ENCODE data around the gene CCDC38.
"Not testable (repeated sequence)": the region's sequence is repeated elsewhere in the genome, so short reads cannot be mapped to it uniquely, and the experiment has no call there.

CCDC38 gene

DNA sequence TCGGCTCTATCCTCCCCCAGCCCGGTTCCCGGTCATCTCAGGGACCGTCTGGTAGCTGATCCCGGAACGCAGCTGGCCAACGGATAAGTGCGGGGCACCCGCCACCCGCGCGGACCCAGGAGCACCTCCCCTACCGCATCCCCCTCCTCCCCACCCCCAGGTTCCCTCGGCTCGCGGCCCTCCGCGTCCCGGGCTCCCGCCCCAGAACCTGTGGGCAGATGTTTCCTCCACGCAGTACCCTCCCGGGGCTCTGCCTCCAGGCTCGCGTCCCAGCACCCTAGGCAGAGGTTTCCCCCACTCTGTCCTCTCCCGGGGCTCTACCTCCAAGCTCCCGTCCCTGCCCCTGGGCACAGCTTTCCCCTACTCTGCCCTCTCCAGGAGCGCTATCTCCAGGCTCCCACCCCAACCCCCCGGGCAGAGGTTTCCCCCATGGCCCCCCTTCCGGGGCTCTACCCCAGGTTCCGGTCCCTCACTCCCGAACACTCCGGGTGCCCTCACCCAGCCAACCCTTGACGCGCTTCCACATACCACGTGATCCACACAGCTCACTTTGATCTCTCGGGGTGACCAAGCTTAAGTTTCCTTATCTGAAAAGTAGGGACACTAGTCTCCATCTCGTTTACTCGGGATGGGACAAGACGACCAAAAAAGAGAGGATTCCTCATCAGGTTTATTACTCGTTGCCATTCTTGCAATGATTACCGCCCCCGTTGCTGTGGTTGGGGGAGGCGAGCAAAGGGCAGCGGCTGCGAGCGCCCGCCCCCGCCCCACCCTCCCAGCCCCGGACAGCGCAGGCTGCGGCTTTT, at the start of gene CCDC38:
Gene CCDC38, minus strand, starts transcription at position 91 of the 806 bp plus-strand sequence. CDS start 6,105 bp downstream, outside the sequence.
- peak; percentile 92 for DNase-seq (ENCODE audit: insufficient read length, low spot score)
- FAIRE-seq = peak; percentile 93

DNA sequence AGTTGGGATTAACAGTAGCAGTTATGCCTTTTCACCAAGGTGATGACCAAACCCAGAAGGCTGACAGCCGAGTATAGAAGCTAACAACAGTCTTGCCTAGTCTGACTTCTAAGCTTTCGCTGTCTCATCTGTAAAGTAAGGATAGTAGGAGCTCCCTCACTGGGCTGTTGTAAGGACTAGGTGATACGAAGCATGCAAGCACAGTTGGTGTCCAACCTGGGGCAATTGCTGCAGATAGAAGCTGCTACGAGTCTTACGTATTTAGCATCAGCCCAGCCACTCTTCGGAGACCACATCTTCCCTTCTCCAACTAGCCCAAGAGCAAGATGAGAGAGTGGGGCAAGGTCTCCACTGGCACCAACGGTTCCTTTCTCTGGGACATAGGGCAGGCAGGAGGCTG, 47.7 kb upstream of the CCDC38 start:
- DNase-seq (ENCODE audit: insufficient read length, low spot score) = no peak
- FAIRE-seq = no peak

DNA sequence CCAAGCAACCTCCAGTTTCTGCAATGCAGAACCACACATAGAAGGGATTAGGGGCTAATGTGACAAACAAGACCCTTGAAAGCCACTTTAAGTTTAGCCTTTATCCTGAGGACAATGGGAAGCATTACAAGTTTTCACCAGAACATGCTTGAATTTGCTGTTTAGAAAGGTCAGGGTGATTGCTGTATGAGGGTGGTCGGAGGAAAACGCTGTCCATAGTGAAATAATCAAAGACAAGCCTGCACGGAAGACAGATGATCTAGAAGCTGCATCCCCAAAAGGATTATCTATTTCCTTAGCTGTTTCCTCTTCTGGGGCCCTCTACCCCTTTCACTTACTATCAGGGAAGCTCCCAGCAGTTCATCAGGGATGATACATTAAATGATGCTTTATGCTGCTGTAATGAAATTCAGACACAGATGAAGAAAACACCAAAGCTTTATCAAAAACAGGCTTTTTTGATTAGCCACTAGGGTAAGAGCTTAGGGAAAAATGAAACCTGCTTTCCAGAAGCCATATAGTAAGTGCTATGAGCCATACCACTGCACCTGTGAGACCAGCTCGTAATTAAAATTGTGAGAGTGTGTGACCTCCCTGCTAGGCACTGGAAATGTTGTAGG, 47.2 kb upstream of the CCDC38 start:
- no peak for FAIRE-seq

DNA sequence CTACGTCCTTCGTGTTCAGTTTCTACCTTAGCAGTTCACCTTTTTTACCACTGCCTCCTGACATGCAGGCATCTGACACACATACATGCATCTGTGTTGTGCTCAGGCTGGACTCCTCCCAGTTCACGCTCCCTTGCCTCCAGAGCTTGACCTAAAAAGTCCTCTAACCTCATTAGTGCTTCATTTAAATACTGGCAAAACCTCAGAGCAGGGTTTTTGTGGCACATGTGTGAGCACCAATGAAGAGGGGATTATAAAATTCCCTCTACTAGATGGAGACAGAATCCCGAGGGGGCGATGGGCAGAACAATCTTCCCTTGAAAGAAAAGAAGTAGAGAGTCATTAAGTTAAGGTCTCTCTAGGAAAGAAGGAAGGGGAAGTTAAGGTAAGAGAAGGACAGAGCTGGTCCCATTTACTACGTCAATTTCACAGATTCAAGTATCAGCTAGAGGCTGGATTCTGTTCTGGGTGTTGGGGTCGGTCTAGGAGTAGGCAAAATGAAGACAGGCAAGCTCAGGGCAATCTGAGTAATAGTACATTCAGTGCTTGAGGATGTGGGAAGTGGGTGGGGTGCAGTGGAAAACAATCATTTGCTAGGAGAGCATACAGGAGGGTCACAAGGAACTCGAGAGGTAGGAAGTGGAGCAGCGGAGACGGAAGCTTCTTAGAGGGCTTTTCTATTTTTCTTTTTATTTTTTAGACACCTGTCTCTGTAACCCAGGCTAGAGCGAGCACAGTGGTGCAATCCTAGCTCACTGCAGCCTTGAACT, 46.3 kb upstream of the CCDC38 start:
- DNase-seq (ENCODE audit: insufficient read length, low spot score) (no peak), FAIRE-seq (no peak)

More for the DNA sequence above, 47.2 kb upstream of the CCDC38 start:
- no peak for DNase-seq (ENCODE audit: insufficient read length, low spot score)

DNA sequence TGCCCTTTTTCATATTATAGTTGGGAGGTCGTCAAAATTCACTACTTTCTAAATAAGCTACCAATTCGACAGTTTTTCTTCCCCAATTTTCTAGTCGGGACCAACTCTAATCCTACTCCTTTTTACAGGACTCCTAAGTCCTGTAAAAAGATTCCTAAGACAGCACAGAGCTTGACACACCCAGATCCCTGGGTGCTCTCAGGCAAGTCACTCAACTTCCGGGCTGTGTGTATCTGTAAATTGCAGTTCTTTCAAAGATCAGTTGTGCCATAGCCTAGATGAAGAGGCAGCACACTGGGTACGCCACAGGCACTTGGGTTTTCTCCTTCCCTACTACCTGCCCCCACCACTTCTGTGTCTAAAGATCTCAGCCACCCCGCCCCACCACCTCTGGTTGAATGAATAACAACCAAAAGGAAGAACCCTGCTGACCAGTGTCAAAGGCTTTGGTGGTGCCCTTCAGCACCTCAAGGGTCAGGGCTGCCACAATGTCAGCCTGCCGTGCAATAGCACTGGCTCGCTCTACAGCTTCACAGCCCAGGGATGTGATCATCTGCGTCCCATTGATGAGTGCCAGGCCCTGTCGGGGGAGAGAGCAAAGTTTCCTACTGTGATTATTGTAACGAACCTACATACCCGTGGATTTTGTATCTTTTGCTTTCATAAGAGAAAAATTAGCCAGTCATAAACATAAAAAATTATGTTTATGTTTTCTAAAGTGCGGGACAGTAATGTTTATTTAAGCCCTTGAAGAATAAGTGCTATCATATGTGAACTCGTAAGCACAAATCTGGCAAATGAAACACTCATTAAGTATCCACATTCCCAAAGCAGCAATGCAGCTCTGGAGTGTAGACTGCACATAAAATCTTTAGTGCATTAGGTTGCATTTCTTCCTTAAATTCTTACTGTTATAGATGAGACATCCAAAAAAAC, 44.5 kb upstream of the CCDC38 start:
- DNase-seq (ENCODE audit: insufficient read length, low spot score) (no peak), FAIRE-seq (no peak)

DNA sequence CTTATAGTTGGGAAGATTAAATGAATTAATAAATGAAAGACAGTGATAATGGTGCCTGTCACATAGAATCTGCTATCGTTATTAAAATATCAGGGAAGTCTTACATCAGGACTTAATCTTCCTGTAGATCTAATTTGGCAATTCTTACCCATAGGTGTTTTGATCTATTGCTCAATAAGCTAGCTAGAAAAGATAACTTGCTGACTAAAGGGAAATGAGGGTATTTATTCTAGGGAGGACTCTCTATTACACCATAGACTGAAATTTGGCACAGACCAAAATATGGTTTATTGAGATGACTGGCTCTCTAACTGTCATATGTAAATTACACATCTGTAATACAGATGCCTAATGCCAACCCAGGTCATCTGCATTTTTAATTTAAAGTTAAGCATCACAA, 42.3 kb upstream of the CCDC38 start:
- FAIRE-seq = no peak

DNA sequence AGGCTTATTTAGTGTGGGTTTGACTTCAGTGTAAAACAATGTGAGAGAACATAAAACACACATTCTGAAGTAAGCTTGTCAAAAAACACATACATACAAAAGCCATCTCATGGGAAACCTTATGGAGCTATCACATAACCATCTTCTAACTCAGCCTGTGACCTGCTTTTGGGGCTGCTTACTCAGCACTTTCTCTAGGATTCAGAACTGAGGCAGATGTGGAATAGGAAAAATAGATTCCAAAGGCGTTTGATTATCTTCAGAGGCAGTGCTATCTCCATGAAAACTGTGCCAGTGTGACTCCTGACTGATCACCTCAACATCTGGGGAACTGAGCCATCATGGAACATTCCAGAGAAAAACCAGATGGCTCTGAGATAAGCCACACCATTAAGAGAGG, 40.2 kb upstream of the CCDC38 start:
- no peak for FAIRE-seq
- DNase-seq (ENCODE audit: insufficient read length, low spot score) = no peak

More for the DNA sequence above, 42.3 kb upstream of the CCDC38 start:
- no peak for DNase-seq (ENCODE audit: insufficient read length, low spot score)

DNA sequence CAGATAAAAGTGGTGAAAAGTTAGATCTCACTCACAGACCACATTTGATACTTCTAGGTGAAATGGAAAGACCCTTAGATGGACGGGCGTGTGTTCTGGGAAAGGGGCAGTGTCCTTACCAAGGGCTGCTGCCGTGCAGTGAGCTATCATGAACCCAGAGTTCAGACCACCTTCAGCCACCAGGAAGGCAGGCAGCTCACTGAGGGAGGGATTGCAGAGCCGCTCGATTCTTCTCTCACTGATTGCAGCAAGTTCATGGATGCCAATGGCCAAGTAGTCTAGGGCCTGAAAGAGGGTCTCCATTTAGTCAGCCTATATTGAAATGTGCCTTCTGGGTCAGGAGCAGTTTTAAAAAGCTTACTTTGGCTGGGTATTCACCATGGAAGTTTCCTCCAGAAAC, 38.0 kb upstream of the CCDC38 start:
- DNase-seq (ENCODE audit: insufficient read length, low spot score) (no peak), FAIRE-seq (no peak)

DNA sequence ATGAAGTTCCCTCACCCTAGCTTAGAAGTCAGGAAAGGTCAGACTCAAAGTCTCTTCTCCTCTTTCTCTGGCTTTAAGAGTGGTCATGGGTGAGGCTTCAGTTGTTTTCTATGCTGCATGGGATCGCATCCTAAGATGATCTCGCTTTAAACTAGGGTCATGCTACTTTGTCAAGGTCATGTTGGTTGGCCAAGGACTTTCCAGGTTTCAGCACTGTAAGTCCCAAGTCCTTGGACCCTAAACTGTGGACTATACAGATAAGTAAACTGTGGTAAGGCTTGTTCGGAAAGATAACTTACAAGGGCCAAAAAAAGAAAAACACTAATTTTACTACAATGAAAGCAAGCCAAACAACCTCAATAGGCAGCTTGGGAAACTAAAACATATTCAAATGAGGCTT, 36.4 kb upstream of the CCDC38 start:
- DNase-seq (ENCODE audit: insufficient read length, low spot score) = no peak
- no peak for FAIRE-seq

DNA sequence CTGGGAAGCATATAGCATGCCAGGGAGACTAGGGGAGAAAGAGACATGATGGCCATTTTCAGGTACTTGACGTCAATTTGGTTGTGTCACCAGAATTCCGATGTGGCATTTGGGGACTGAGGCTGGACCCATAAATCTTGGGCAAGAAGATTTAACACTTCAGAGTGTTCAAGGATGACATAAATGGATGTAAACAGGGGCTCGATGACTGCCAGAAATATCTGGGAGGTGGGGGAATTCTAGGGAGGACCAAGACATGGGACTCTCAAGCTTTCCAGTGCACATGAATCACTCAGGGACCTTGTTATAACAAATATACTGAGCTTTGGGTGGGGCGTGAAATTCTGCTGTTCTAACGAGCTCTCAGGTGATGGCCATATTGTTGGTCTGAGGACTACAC, 35.9 kb upstream of the CCDC38 start:
- DNase-seq (ENCODE audit: insufficient read length, low spot score) (no peak), FAIRE-seq (no peak)

DNA sequence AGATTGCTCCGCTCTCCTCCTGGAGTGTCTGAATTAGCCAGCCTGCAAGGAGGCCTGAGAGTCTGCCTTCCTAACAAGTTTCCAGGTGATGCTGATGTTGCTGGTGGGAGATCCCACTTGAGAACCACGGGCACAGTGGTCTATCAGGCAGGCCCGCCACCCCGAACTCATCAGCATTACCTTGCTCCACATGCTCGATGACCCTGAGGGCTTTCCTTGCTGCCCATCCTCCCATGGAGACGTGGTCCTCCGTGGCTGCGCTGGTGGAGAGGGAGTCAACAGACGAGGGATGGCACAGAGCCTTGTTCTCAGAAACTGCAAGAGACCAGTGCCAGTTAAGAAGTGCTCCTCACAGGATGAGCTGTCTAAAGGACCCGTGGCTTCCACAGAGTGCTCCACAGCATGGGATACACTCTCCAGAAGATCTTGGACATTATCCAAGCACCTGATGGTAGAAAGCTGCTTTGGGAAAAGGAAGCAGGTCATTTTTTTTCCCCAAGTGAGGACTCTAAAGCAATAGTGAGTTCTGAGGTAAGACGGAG, 35.4 kb upstream of the CCDC38 start:
- DNase-seq (ENCODE audit: insufficient read length, low spot score) = no peak

DNA sequence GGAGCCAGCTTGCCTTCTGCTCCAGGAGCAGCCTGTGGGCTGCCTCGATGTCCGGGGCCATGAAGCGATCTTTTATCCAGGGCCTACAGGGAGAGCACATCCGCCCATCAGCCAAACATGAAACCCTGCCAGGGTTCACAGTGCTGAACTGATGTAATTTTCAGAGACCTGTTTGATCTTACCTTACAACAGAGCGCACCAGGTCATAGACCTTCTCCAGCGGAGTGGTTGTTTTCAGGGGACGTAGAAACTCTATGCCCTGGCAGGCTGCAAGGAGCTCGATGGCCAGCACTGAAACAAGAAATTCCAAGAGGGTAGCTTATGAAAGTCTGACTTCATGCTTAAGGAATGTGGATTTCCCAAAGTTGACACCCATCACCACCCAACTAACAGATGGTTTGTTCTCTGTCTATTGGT, 34.0 kb upstream of the CCDC38 start:
- FAIRE-seq (no peak), DNase-seq (ENCODE audit: insufficient read length, low spot score) (no peak)

More for the DNA sequence above, 35.4 kb upstream of the CCDC38 start:
- FAIRE-seq = no peak

DNA sequence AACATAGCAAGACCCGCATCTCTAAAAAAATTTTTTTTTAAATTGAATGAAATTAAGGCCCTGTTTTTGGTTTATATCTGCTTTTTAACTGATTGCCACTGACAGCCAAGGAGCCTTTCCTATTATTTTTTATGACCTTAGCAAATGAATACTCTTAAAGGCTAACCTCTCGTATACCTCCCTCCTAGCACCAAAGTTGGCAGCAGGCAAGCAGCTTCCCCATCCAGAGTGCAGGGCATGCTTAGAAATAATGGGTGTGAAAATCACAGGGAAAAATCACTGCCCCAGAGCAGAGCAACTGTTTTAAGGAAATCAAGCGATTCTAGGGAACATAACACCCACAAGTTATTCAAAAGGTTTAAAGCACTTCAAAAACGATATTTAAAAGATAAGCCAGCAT, 33.1 kb upstream of the CCDC38 start:
- no peak for DNase-seq (ENCODE audit: insufficient read length, low spot score)
- no peak for FAIRE-seq

DNA sequence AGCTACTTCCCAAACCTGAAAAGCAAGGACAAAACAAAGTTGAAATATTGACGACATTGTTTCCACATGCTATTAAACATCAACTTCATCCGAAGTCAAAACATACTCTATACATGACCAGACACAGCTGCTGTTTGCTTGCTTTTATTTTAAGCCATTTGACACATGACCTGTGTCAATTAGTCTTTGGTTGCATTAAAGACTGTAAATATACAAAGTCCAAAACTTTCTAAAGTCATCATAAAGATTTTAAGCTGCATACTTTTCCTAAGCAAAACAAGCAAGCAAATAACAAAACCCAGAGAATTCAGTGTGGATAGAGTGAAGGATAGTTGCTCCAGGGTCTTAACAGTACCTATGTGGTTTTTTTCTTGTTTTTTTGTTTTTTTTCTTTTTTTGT, 31.9 kb upstream of the CCDC38 start:
- DNase-seq (ENCODE audit: insufficient read length, low spot score) (no peak), FAIRE-seq (no peak)

DNA sequence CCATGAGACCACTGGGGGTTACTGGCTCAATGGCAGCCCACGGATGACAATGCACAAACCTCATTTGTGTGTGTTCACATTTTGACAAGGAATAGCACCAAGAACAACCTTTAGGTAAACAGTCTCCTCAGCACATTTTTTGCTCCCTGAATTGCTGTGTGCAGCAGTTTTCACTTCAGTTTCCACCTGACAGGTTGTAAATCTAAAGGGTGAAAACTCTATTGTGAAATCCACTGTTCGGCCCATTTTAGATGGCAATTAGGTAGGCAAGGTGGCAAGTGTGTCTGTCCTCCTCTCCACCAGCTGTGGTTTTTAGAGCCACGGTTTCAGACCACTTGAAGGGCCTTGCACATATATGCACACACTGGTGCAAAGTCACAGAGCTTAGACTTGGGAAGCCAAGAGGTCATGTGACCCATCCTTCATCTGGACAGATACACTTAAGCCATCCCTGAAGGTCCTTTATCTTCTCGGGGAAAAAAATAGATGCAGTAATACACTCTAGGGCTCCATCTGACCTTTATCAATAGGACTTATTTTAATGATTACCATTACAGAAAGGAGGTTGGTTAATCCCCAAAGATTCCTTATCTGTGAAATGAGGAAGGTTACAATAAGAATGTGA, 30.5 kb upstream of the CCDC38 start:
- no peak for DNase-seq (ENCODE audit: insufficient read length, low spot score)
- FAIRE-seq = no peak

DNA sequence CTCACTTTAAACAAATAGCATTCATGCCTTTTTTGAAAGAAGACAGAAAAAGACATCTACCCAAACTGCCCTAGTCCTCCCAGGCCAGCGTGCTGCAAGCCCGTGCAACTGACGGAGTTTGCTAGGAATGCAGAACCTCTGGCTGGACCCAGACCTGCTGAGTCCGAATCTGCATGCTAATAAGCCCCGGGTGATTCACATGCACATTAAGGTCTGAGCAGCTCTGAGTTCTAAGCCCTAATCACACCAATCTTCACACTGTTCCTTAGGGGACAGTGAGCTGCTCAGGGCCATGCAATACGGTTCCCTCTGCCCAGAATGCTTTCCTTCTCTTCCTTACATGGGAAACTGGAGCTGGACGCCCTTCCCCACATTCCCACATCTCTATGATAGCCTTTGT, 28.5 kb upstream of the CCDC38 start:
- FAIRE-seq = no peak

DNA sequence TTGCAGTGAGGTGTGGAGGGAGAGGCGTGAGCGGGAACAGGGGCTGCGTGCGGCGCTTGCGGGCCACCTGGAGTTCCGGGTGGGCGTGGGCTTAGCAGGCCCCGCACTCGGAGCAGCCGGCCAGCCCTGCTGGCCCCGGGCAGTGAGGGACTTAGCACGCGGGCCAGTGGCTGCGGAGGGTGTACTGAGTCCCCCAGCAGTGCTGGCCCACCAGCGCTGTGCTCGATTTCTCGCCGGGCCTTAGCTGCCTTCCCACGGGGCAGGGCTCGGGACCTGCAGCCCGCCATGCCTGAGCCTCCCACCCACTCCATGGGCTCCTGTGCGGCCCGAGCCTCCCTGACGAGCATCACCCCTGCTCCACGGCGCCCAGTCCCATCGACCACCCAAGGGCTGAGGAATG, 26.7 kb upstream of the CCDC38 start:
- not testable (repeated sequence) for FAIRE-seq; DNase-seq (ENCODE audit: insufficient read length, low spot score)

More for the DNA sequence above, 28.5 kb upstream of the CCDC38 start:
- no peak for DNase-seq (ENCODE audit: insufficient read length, low spot score)

DNA sequence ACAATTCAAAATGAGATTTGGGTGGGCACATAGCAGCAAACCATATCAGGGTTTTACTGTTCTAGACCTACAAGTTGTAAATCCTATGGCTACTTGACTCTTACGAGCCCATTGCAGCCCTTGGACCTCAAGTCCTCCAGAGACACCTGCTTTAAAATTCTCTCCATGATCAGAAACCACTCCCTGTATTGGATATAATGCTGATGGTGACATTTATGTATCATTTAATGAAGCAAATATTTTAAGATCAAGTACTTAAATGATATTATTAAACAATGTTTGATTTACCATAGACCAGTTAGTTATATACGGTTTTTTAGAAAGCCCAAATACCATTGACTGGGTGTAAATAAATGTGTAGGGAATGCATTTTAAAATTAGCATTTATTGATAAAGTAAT, 24.9 kb upstream of the CCDC38 start:
- DNase-seq (ENCODE audit: insufficient read length, low spot score) (no peak), FAIRE-seq (no peak)

DNA sequence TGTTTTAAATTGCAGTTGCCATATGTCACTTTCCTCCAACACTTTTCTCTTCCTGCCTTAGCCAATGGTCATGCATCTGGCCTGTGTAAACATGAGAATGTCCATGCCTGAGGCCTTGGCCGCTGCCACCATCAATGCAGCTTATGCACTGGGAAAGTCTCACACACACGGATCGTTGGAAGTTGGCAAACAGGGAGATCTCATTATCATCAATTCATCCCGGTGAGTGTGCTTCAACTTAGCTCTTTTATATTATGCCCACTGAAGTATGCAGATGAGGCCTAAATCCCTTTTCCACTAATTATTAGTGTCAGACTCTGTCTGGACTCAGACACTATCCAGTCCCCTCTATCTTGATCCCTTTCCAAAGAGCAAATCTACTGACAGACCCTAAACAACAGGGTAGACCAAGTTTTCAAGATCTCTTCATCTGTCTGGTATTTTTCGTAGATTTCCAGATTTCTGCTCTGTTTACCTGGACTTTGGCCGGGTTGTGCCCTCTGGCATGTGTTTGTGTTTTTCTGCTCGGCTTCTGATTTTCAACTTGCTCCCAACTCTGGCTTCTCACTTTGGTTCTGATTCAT, 24.0 kb upstream of the CCDC38 start:
- FAIRE-seq = no peak
- no peak for DNase-seq (ENCODE audit: insufficient read length, low spot score)

All from GM19239 (cell line).